ENCODE measurements around the gene RNF19B. TPM values are rescaled to one million over a fixed set of nuclear protein-coding genes. Genes with fewer than 3 reads are reported as not detected.
A peak's percentile ranks its signal among the peaks of the same experiment; 100 is the strongest.

RNF19B gene
- total and polyA plus RNA-seq, 4 experiments from 2014 or later: 1.1 to 30.6 (median 16.6) TPM

- POLR2A ChIA-PET (ENCODE audit: partially characterized antibody): no interaction called here
- H3K4me3 Mint-ChIP-seq: no peak overlapping the region
- peaks cover 17% of the 10 kb centered on the region for H3K4me1 ChIP-seq (ENCODE audit: insufficient read depth, low read length)
- H3K36me3 Mint-ChIP-seq: peaks cover 0 to 5% of the 10 kb centered on the region in 2 donors
- H3K4me3 ChIP-seq (ENCODE audit: low read length in 2 of 2): no peak overlapping the region
- intact Hi-C loops (cut with micrococcal nuclease): no loop called here
- peaks cover 0 to 2% (median 0%) of the 10 kb centered on the region in 8 donors for H3K9me3 Mint-ChIP-seq
- no peak overlapping the region for H3K27ac Mint-ChIP-seq
- peaks cover 14% of the 10 kb centered on the region for H3K27me3 ChIP-seq (ENCODE audit: insufficient read depth, low read length)
- no peak overlapping the region for H3K27ac ChIP-seq (ENCODE audit: low read depth, low read length)
- H3K36me3 ChIP-seq (ENCODE audit: insufficient read depth, low read length): no peaks in the 10 kb centered on the region
- CTCF ChIA-PET (ENCODE audit: partially characterized antibody): no interaction called here
- H3K27me3 Mint-ChIP-seq: peaks cover 24 to 30% of the 10 kb centered on the region in 2 donors
- peaks cover 14 to 21% (median 18%) of the 10 kb centered on the region in 4 donors for H3K4me1 Mint-ChIP-seq
- no peak for DNase-seq
- H3K9me3 ChIP-seq (ENCODE audit: control insufficient read depth in 1 of 2, low read length in 2 of 2): no peaks in the 10 kb centered on the region
These were observed 35.9 kb downstream of the RNF19B start for GRCh38 chr1:32928715-32929114.

- Histone ChIP-seq H3K27me3 (ENCODE audit: insufficient read depth, low read length) (peaks cover 14% of the 10 kb centered on the region), H3K4me1 (ENCODE audit: insufficient read depth, low read length) (peaks cover 17% of the 10 kb centered on the region), H3K4me3 (ENCODE audit: low read length in 2 of 2) (no peak overlapping the region), H3K9me3 (ENCODE audit: control insufficient read depth in 1 of 2, low read length in 2 of 2) (no peaks in the 10 kb centered on the region), H3K27ac (ENCODE audit: low read depth, low read length) (no peak overlapping the region), H3K36me3 (ENCODE audit: insufficient read depth, low read length) (no peaks in the 10 kb centered on the region)
- H3K27ac Mint-ChIP-seq: no peak overlapping the region
- ChIA-PET CTCF (ENCODE audit: partially characterized antibody) (no interaction called here), POLR2A (ENCODE audit: partially characterized antibody) (no interaction called here)
- intact Hi-C loops (cut with micrococcal nuclease): no loop called here
- peaks cover 14 to 24% (median 17%) of the 10 kb centered on the region in 4 donors for H3K4me1 Mint-ChIP-seq
- no peak overlapping the region for H3K4me3 Mint-ChIP-seq
- H3K9me3 Mint-ChIP-seq: peaks cover 0 to 2% (median 0%) of the 10 kb centered on the region in 8 donors
- H3K36me3 Mint-ChIP-seq: peaks cover 0 to 2% of the 10 kb centered on the region in 2 donors
- DNase-seq: no peak
- H3K27me3 Mint-ChIP-seq: peaks cover 27 to 34% of the 10 kb centered on the region in 2 donors
These were observed 36.3 kb downstream of the RNF19B start for GRCh38 chr1:32928285-32928684.

GRCh38 chr1:32927441-32927840 lies 37.2 kb downstream of the RNF19B start:
- H3K4me1 ChIP-seq (ENCODE audit: insufficient read depth, low read length): peaks cover 17% of the 10 kb centered on the region
- H3K9me3 Mint-ChIP-seq: peaks cover 0 to 2% (median 0%) of the 10 kb centered on the region in 8 donors
- ChIA-PET POLR2A (ENCODE audit: partially characterized antibody) (no interaction called here), CTCF (ENCODE audit: partially characterized antibody) (no interaction called here)
- no peak for DNase-seq
- H3K4me1 Mint-ChIP-seq: peaks cover 14 to 24% (median 17%) of the 10 kb centered on the region in 4 donors
- H3K36me3 ChIP-seq (ENCODE audit: insufficient read depth, low read length): no peaks in the 10 kb centered on the region
- peaks cover 32 to 42% of the 10 kb centered on the region in 2 donors for H3K27me3 Mint-ChIP-seq
- intact Hi-C loops (cut with micrococcal nuclease): no loop called here
- H3K27ac ChIP-seq (ENCODE audit: low read depth, low read length): no peak overlapping the region
- H3K27ac Mint-ChIP-seq: no peak overlapping the region
- H3K4me3 ChIP-seq (ENCODE audit: low read length in 2 of 2): no peak overlapping the region
- no peaks in the 10 kb centered on the region for H3K9me3 ChIP-seq (ENCODE audit: control insufficient read depth in 1 of 2, low read length in 2 of 2)
- H3K4me3 Mint-ChIP-seq: no peak overlapping the region
- H3K27me3 ChIP-seq (ENCODE audit: insufficient read depth, low read length): peaks cover 14% of the 10 kb centered on the region
- peaks cover 0 to 2% of the 10 kb centered on the region in 2 donors for H3K36me3 Mint-ChIP-seq

GRCh38 chr1:32926562-32926961 lies 38.0 kb downstream of the RNF19B start:
- Mint-ChIP-seq H3K9me3 (peaks cover 0 to 2% (median 0%) of the 10 kb centered on the region in 8 donors), H3K27ac (no peak overlapping the region), H3K36me3 (peaks cover 0 to 2% of the 10 kb centered on the region in 2 donors), H3K27me3 (peaks cover 37 to 47% of the 10 kb centered on the region in 2 donors), H3K4me1 (peaks cover 14 to 24% (median 17%) of the 10 kb centered on the region in 4 donors), H3K4me3 (peak overlapping the region in 1 of 8 donors; percentile 27)
- Histone ChIP-seq H3K4me1 (ENCODE audit: insufficient read depth, low read length) (peaks cover 17% of the 10 kb centered on the region), H3K9me3 (ENCODE audit: control insufficient read depth in 1 of 2, low read length in 2 of 2) (no peaks in the 10 kb centered on the region), H3K4me3 (ENCODE audit: low read length in 2 of 2) (no peak overlapping the region), H3K36me3 (ENCODE audit: insufficient read depth, low read length) (no peaks in the 10 kb centered on the region), H3K27ac (ENCODE audit: low read depth, low read length) (no peak overlapping the region), H3K27me3 (ENCODE audit: insufficient read depth, low read length) (peaks cover 14% of the 10 kb centered on the region)
- intact Hi-C loops (cut with micrococcal nuclease): no loop called here
- ChIA-PET POLR2A (ENCODE audit: partially characterized antibody) (no interaction called here), CTCF (ENCODE audit: partially characterized antibody) (interaction anchor here (0.7 to 1.3 kb wide), 2 partner anchors 53 to 160 kb away, joined by 4 read pairs; no protein-coding TSS in a partner anchor)
- no peak for DNase-seq

GRCh38 chr1:32925403-32926162 lies 39.0 kb downstream of the RNF19B start:
- Histone ChIP-seq H3K36me3 (ENCODE audit: insufficient read depth, low read length) (no peaks in the 10 kb centered on the region), H3K27me3 (ENCODE audit: insufficient read depth, low read length) (peaks cover 23% of the 10 kb centered on the region), H3K9me3 (ENCODE audit: control insufficient read depth in 1 of 2, low read length in 2 of 2) (no peaks in the 10 kb centered on the region), H3K4me3 (ENCODE audit: low read length in 2 of 2) (no peak overlapping the region), H3K27ac (ENCODE audit: low read depth, low read length) (no peak overlapping the region), H3K4me1 (ENCODE audit: insufficient read depth, low read length) (peaks cover 17% of the 10 kb centered on the region)
- DNase-seq: peak in 4 of 5 donors; percentile 14 to 27 (median 20)
- H3K36me3 Mint-ChIP-seq: peaks cover 0 to 2% of the 10 kb centered on the region in 2 donors
- ChIA-PET CTCF (ENCODE audit: partially characterized antibody) (interaction anchor here (0.7 to 1.3 kb wide), 3 partner anchors 129 to 1308 kb away, joined by 3 to 5 read pairs (median 4); partner anchors contain the start of gene HCRTR1), POLR2A (ENCODE audit: partially characterized antibody) (interaction anchor here (1.1 kb wide), 1 partner anchor 38 kb away, joined by 3 read pairs; no protein-coding TSS in a partner anchor)
- peak overlapping the region in 1 of 7 donors; percentile 64 for H3K27ac Mint-ChIP-seq
- intact Hi-C loops (cut with micrococcal nuclease): loop anchor here (2.0 kb wide), 1 partner anchor 129 kb away; no protein-coding TSS in a partner anchor
- H3K9me3 Mint-ChIP-seq: peaks cover 0 to 2% (median 0%) of the 10 kb centered on the region in 8 donors
- H3K4me3 Mint-ChIP-seq: peak overlapping the region; percentile 1 to 82 (median 47)
- H3K4me1 Mint-ChIP-seq: peaks cover 14 to 24% (median 17%) of the 10 kb centered on the region in 4 donors
- H3K27me3 Mint-ChIP-seq: peaks cover 42 to 52% of the 10 kb centered on the region in 2 donors

- peaks cover 25% of the 10 kb centered on the region for H3K27me3 ChIP-seq (ENCODE audit: insufficient read depth, low read length)
- Mint-ChIP-seq H3K36me3 (peaks cover 0 to 2% of the 10 kb centered on the region in 2 donors), H3K27me3 (peaks cover 47 to 56% of the 10 kb centered on the region in 2 donors), H3K9me3 (peaks cover 0 to 2% (median 0%) of the 10 kb centered on the region in 8 donors), H3K4me1 (peaks cover 14 to 24% (median 18%) of the 10 kb centered on the region in 4 donors), H3K4me3 (peak overlapping the region in 7 of 8 donors; percentile 1 to 82 (median 54)), H3K27ac (no peak overlapping the region)
- CTCF ChIA-PET (ENCODE audit: partially characterized antibody): interaction anchor here (0.7 to 1.3 kb wide), 3 partner anchors 129 to 1308 kb away, joined by 3 to 5 read pairs (median 4); partner anchors contain the start of gene HCRTR1
- H3K4me3 ChIP-seq (ENCODE audit: low read length in 2 of 2): no peak overlapping the region
- no peaks in the 10 kb centered on the region for H3K9me3 ChIP-seq (ENCODE audit: control insufficient read depth in 1 of 2, low read length in 2 of 2)
- intact Hi-C loops (cut with micrococcal nuclease): loop anchor here (2.0 kb wide), 1 partner anchor 130 kb away; no protein-coding TSS in a partner anchor
- DNase-seq: peak in 1 of 5 donors; percentile 6
- POLR2A ChIA-PET (ENCODE audit: partially characterized antibody): interaction anchor here (1.1 kb wide), 1 partner anchor 39 kb away, joined by 3 read pairs; no protein-coding TSS in a partner anchor
- H3K36me3 ChIP-seq (ENCODE audit: insufficient read depth, low read length): no peaks in the 10 kb centered on the region
- H3K27ac ChIP-seq (ENCODE audit: low read depth, low read length): no peak overlapping the region
- H3K4me1 ChIP-seq (ENCODE audit: insufficient read depth, low read length): peaks cover 17% of the 10 kb centered on the region
These were observed 39.7 kb downstream of the RNF19B start for GRCh38 chr1:32924881-32925344.

GRCh38 chr1:32920833-32921232 lies 43.8 kb downstream of the RNF19B start:
- Mint-ChIP-seq H3K4me3 (no peak overlapping the region), H3K27ac (no peak overlapping the region), H3K36me3 (peaks cover 0 to 2% of the 10 kb centered on the region in 2 donors), H3K27me3 (peaks cover 58 to 63% of the 10 kb centered on the region in 2 donors), H3K9me3 (no peaks in the 10 kb centered on the region), H3K4me1 (peaks cover 13 to 27% (median 16%) of the 10 kb centered on the region in 4 donors)
- H3K9me3 ChIP-seq (ENCODE audit: control insufficient read depth in 1 of 2, low read length in 2 of 2): no peaks in the 10 kb centered on the region
- DNase-seq: no peak
- ChIA-PET CTCF (ENCODE audit: partially characterized antibody) (interaction anchor here (2.0 kb wide), 1 partner anchor 134 kb away, joined by 7 read pairs; no protein-coding TSS in a partner anchor), POLR2A (ENCODE audit: partially characterized antibody) (no interaction called here)
- peaks cover 25% of the 10 kb centered on the region for H3K27me3 ChIP-seq (ENCODE audit: insufficient read depth, low read length)
- no peak overlapping the region for H3K27ac ChIP-seq (ENCODE audit: low read depth, low read length)
- intact Hi-C loops (cut with micrococcal nuclease): no loop called here
- no peak overlapping the region for H3K4me3 ChIP-seq (ENCODE audit: low read length in 2 of 2)
- no peaks in the 10 kb centered on the region for H3K36me3 ChIP-seq (ENCODE audit: insufficient read depth, low read length)
- peaks cover 15% of the 10 kb centered on the region for H3K4me1 ChIP-seq (ENCODE audit: insufficient read depth, low read length)
